ENCODE results near the gene SRGAP1. TPM values are rescaled to one million over a fixed set of nuclear protein-coding genes. Genes with fewer than 3 reads are reported as not detected.

Gene SRGAP1
- total RNA-seq, 1 donor from 2014 or later = 5.7 TPM

DNA sequence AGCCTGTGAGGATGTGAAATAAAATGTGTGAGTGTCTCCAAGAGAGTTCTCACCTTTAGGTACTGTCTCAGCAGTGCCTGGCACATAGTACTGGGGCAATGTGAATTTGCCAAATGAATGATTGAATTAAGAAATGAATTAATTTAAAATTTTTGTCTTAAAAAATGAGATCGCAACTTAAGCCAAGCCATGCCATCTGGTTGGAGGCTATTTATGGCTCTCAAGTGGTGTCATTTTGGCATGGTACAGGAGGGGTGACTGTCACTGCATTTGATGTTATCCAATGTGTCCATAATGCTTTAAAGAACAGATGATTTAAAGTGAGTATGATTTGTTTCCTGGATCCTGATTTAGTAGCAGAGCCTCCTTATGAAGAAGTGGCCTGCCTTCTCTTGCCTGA lies 80.3 kb downstream of the SRGAP1 start:
- Histone ChIP-seq H3K4me3 (ENCODE audit: low read length in 3 of 3) (no peak overlapping the region), H3K27me3 (ENCODE audit: control insufficient read depth in 3 of 3, insufficient read depth in 3 of 3, low read length in 3 of 3) (no peaks in the 10 kb centered on the region), H3K4me1 (ENCODE audit: control insufficient read depth in 3 of 3, insufficient read depth in 3 of 3, low read length in 3 of 3) (no peaks in the 10 kb centered on the region), H3K9me3 (ENCODE audit: control insufficient read depth in 3 of 3, low read length in 3 of 3) (peaks cover 0 to 2% (median 0%) of the 10 kb centered on the region in 3 donors), H3K27ac (ENCODE audit: low read depth, low read length) (no peak overlapping the region), H3K9ac (ENCODE audit: low read depth in 1 of 3, low read length in 3 of 3) (no peak overlapping the region), H3K36me3 (ENCODE audit: control insufficient read depth in 3 of 3, insufficient read depth in 3 of 3, low read length in 3 of 3) (no peaks in the 10 kb centered on the region)

- Histone ChIP-seq H3K4me3 (ENCODE audit: low read length in 3 of 3) (no peak overlapping the region), H3K36me3 (ENCODE audit: control insufficient read depth in 3 of 3, insufficient read depth in 3 of 3, low read length in 3 of 3) (no peaks in the 10 kb centered on the region)
Observed at GRCh38 chr12:63927511-63927910, 83.0 kb downstream of the SRGAP1 start.

DNA sequence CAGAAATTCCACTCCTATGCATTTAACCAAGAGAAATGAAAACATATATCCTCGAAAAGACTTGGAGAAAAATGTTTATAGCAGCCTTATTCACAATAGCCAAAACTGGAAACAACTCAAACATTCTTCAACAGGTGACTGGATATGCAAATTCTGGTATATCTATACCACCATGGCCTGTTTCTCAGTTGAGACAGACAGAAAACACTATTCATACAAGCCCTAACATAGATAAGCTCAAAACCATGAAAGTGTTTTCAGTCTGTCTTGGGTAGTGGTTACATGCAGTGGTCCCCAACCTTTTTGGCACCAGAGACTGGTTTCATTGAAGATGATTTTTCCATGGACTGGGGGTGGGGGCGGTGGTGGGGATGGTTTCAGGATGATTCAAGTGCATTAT lies 83.8 kb downstream of the SRGAP1 start:
- H3K27me3 ChIP-seq (ENCODE audit: control insufficient read depth in 3 of 3, insufficient read depth in 3 of 3, low read length in 3 of 3) = no peaks in the 10 kb centered on the region
- no peak overlapping the region for H3K4me3 ChIP-seq (ENCODE audit: low read length in 3 of 3)
- no peaks in the 10 kb centered on the region for H3K36me3 ChIP-seq (ENCODE audit: control insufficient read depth in 3 of 3, insufficient read depth in 3 of 3, low read length in 3 of 3)
- H3K4me1 ChIP-seq (ENCODE audit: control insufficient read depth in 3 of 3, insufficient read depth in 3 of 3, low read length in 3 of 3) = no peaks in the 10 kb centered on the region
- no peak overlapping the region for H3K27ac ChIP-seq (ENCODE audit: low read depth, low read length)
- H3K9ac ChIP-seq (ENCODE audit: low read depth in 1 of 3, low read length in 3 of 3) = no peak overlapping the region
- peaks cover 0 to 2% (median 0%) of the 10 kb centered on the region in 3 donors for H3K9me3 ChIP-seq (ENCODE audit: control insufficient read depth in 3 of 3, low read length in 3 of 3)

More at GRCh38 chr12:63927511-63927910, 83.0 kb downstream of the SRGAP1 start:
- H3K4me1 ChIP-seq (ENCODE audit: control insufficient read depth in 3 of 3, insufficient read depth in 3 of 3, low read length in 3 of 3) = no peaks in the 10 kb centered on the region
- no peaks in the 10 kb centered on the region for H3K27me3 ChIP-seq (ENCODE audit: control insufficient read depth in 3 of 3, insufficient read depth in 3 of 3, low read length in 3 of 3)
- peaks cover 0 to 2% (median 0%) of the 10 kb centered on the region in 3 donors for H3K9me3 ChIP-seq (ENCODE audit: control insufficient read depth in 3 of 3, low read length in 3 of 3)
- no peak overlapping the region for H3K27ac ChIP-seq (ENCODE audit: low read depth, low read length)
- H3K9ac ChIP-seq (ENCODE audit: low read depth in 1 of 3, low read length in 3 of 3) = no peak overlapping the region

DNA sequence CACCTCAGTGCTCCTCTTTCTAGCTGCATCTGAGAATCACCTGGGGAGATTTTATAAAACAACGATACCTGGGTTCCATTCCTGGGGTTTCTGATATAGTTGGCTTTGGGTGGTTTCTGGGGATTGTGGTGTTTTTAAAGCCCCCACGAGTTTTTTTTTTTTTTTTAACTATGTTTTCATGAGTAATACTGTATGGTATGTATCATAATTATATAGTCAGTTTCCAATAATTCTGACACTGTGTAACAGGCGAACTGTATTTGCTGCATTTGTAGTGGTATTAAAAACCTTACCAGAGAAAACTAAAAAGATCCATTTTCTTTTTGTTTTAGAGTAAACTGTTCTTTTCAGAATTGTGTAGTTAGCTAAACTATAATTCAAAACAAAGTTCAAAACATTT lies 84.9 kb downstream of the SRGAP1 start:
- Histone ChIP-seq H3K27ac (ENCODE audit: low read depth, low read length) (no peak overlapping the region), H3K4me1 (ENCODE audit: control insufficient read depth in 3 of 3, insufficient read depth in 3 of 3, low read length in 3 of 3) (no peaks in the 10 kb centered on the region), H3K9ac (ENCODE audit: low read depth in 1 of 3, low read length in 3 of 3) (no peak overlapping the region), H3K36me3 (ENCODE audit: control insufficient read depth in 3 of 3, insufficient read depth in 3 of 3, low read length in 3 of 3) (no peaks in the 10 kb centered on the region), H3K9me3 (ENCODE audit: control insufficient read depth in 3 of 3, low read length in 3 of 3) (peaks cover 0 to 2% (median 0%) of the 10 kb centered on the region in 3 donors), H3K4me3 (ENCODE audit: low read length in 3 of 3) (no peak overlapping the region), H3K27me3 (ENCODE audit: control insufficient read depth in 3 of 3, insufficient read depth in 3 of 3, low read length in 3 of 3) (no peaks in the 10 kb centered on the region)

GRCh38 chr12:63930971-63931370 lies 86.5 kb downstream of the SRGAP1 start:
- Histone ChIP-seq H3K9ac (ENCODE audit: low read depth in 1 of 3, low read length in 3 of 3) (no peak overlapping the region), H3K27me3 (ENCODE audit: control insufficient read depth in 3 of 3, insufficient read depth in 3 of 3, low read length in 3 of 3) (no peaks in the 10 kb centered on the region), H3K4me1 (ENCODE audit: control insufficient read depth in 3 of 3, insufficient read depth in 3 of 3, low read length in 3 of 3) (no peaks in the 10 kb centered on the region), H3K36me3 (ENCODE audit: control insufficient read depth in 3 of 3, insufficient read depth in 3 of 3, low read length in 3 of 3) (no peaks in the 10 kb centered on the region), H3K9me3 (ENCODE audit: control insufficient read depth in 3 of 3, low read length in 3 of 3) (peaks cover 0 to 2% (median 0%) of the 10 kb centered on the region in 3 donors), H3K27ac (ENCODE audit: low read depth, low read length) (no peak overlapping the region), H3K4me3 (ENCODE audit: low read length in 3 of 3) (no peak overlapping the region)

GRCh38 chr12:63931703-63932102 lies 87.2 kb downstream of the SRGAP1 start:
- H3K27me3 ChIP-seq (ENCODE audit: control insufficient read depth in 3 of 3, insufficient read depth in 3 of 3, low read length in 3 of 3) = no peaks in the 10 kb centered on the region
- no peaks in the 10 kb centered on the region for H3K4me1 ChIP-seq (ENCODE audit: control insufficient read depth in 3 of 3, insufficient read depth in 3 of 3, low read length in 3 of 3)
- H3K9ac ChIP-seq (ENCODE audit: low read depth in 1 of 3, low read length in 3 of 3) = no peak overlapping the region
- no peak overlapping the region for H3K27ac ChIP-seq (ENCODE audit: low read depth, low read length)
- peaks cover 0 to 2% (median 0%) of the 10 kb centered on the region in 3 donors for H3K9me3 ChIP-seq (ENCODE audit: control insufficient read depth in 3 of 3, low read length in 3 of 3)
- H3K4me3 ChIP-seq (ENCODE audit: low read length in 3 of 3) = no peak overlapping the region
- no peaks in the 10 kb centered on the region for H3K36me3 ChIP-seq (ENCODE audit: control insufficient read depth in 3 of 3, insufficient read depth in 3 of 3, low read length in 3 of 3)

GRCh38 chr12:63934936-63935335 lies 90.4 kb downstream of the SRGAP1 start:
- no peaks in the 10 kb centered on the region for H3K36me3 ChIP-seq (ENCODE audit: control insufficient read depth in 3 of 3, insufficient read depth in 3 of 3, low read length in 3 of 3)
- H3K4me1 ChIP-seq (ENCODE audit: control insufficient read depth in 3 of 3, insufficient read depth in 3 of 3, low read length in 3 of 3) = peaks cover 0 to 6% (median 0%) of the 10 kb centered on the region in 3 donors
- no peaks in the 10 kb centered on the region for H3K9me3 ChIP-seq (ENCODE audit: control insufficient read depth in 3 of 3, low read length in 3 of 3)
- no peak overlapping the region for H3K9ac ChIP-seq (ENCODE audit: low read depth in 1 of 3, low read length in 3 of 3)
- no peaks in the 10 kb centered on the region for H3K27me3 ChIP-seq (ENCODE audit: control insufficient read depth in 3 of 3, insufficient read depth in 3 of 3, low read length in 3 of 3)
- H3K4me3 ChIP-seq (ENCODE audit: low read length in 3 of 3) = no peak overlapping the region
- H3K27ac ChIP-seq (ENCODE audit: low read depth, low read length) = no peak overlapping the region

DNA sequence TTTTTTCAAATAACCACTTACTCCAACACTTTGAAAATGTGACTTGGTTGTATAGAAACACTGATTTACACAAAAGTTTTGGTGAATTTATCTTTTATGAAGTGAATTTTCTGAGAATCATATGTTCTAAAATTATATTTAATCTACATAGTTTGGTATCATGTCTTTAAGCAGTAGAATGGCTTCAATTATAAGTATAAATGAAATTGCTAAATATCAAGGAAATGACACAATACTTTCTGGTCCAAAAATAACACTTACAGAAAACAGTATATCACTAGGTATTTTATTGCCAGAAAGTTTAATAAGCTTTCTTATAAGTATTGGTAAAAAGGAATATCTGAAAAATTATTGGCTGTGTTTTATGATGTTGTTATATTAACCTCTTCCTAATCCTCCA lies 90.9 kb downstream of the SRGAP1 start:
- H3K4me3 ChIP-seq (ENCODE audit: low read length in 3 of 3) = no peak overlapping the region
- no peaks in the 10 kb centered on the region for H3K9me3 ChIP-seq (ENCODE audit: control insufficient read depth in 3 of 3, low read length in 3 of 3)
- H3K9ac ChIP-seq (ENCODE audit: low read depth in 1 of 3, low read length in 3 of 3) = no peak overlapping the region
- no peaks in the 10 kb centered on the region for H3K27me3 ChIP-seq (ENCODE audit: control insufficient read depth in 3 of 3, insufficient read depth in 3 of 3, low read length in 3 of 3)
- no peaks in the 10 kb centered on the region for H3K36me3 ChIP-seq (ENCODE audit: control insufficient read depth in 3 of 3, insufficient read depth in 3 of 3, low read length in 3 of 3)
- H3K27ac ChIP-seq (ENCODE audit: low read depth, low read length) = no peak overlapping the region
- H3K4me1 ChIP-seq (ENCODE audit: control insufficient read depth in 3 of 3, insufficient read depth in 3 of 3, low read length in 3 of 3) = peaks cover 0 to 6% (median 0%) of the 10 kb centered on the region in 3 donors

- peaks cover 0 to 8% (median 0%) of the 10 kb centered on the region in 3 donors for H3K4me1 ChIP-seq (ENCODE audit: control insufficient read depth in 3 of 3, insufficient read depth in 3 of 3, low read length in 3 of 3)
- H3K9me3 ChIP-seq (ENCODE audit: control insufficient read depth in 3 of 3, low read length in 3 of 3) = no peaks in the 10 kb centered on the region
- no peak overlapping the region for H3K9ac ChIP-seq (ENCODE audit: low read depth in 1 of 3, low read length in 3 of 3)
- H3K4me3 ChIP-seq (ENCODE audit: low read length in 3 of 3) = no peak overlapping the region
- no peaks in the 10 kb centered on the region for H3K36me3 ChIP-seq (ENCODE audit: control insufficient read depth in 3 of 3, insufficient read depth in 3 of 3, low read length in 3 of 3)
- H3K27ac ChIP-seq (ENCODE audit: low read depth, low read length) = no peak overlapping the region
- no peaks in the 10 kb centered on the region for H3K27me3 ChIP-seq (ENCODE audit: control insufficient read depth in 3 of 3, insufficient read depth in 3 of 3, low read length in 3 of 3)
Observed at GRCh38 chr12:63937378-63938316, 93.1 kb downstream of the SRGAP1 start.

DNA sequence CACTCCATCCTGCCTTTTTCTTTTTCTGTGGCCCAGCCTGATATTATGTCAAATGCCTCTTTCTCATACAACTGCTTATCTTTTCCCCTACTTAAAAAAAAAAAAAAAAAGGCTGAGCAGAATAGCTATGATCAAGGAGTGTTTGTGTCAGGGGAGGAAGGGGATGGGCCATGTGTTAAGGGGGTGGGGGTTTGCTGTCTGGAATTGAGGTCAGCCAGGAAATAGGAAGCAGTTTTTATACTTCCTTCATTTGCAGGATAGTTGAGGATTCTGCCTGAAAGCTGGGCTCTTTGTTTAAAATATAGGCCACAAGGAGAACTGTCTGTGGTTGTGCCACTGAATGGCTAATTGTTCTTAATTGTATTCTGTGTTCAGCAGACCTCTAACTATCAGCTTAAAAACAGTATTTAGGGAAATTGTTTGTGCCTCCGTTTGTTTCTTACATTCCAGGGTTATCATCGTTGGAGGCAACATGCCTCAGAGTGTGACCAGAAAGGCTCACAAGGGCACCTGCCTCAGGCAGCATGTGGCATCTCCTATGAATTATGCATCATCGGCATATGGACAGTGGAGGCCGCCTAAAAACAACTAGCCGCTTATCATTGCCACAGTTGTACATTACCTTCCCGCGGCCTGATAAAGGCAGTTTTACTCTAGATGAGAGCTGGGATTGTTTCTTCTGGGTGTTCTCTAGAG lies 96.0 kb downstream of the SRGAP1 start:
- Histone ChIP-seq H3K27ac (ENCODE audit: low read depth, low read length) (no peak overlapping the region), H3K4me3 (ENCODE audit: low read length in 3 of 3) (no peak overlapping the region), H3K27me3 (ENCODE audit: control insufficient read depth in 3 of 3, insufficient read depth in 3 of 3, low read length in 3 of 3) (no peaks in the 10 kb centered on the region), H3K4me1 (ENCODE audit: control insufficient read depth in 3 of 3, insufficient read depth in 3 of 3, low read length in 3 of 3) (peaks cover 0 to 8% (median 0%) of the 10 kb centered on the region in 3 donors), H3K36me3 (ENCODE audit: control insufficient read depth in 3 of 3, insufficient read depth in 3 of 3, low read length in 3 of 3) (no peaks in the 10 kb centered on the region), H3K9me3 (ENCODE audit: control insufficient read depth in 3 of 3, low read length in 3 of 3) (no peaks in the 10 kb centered on the region), H3K9ac (ENCODE audit: low read depth in 1 of 3, low read length in 3 of 3) (no peak overlapping the region)

Measured in skeletal muscle tissue (tissue), 4 donors.